ENCODE results near the gene CHD1.

DNA sequence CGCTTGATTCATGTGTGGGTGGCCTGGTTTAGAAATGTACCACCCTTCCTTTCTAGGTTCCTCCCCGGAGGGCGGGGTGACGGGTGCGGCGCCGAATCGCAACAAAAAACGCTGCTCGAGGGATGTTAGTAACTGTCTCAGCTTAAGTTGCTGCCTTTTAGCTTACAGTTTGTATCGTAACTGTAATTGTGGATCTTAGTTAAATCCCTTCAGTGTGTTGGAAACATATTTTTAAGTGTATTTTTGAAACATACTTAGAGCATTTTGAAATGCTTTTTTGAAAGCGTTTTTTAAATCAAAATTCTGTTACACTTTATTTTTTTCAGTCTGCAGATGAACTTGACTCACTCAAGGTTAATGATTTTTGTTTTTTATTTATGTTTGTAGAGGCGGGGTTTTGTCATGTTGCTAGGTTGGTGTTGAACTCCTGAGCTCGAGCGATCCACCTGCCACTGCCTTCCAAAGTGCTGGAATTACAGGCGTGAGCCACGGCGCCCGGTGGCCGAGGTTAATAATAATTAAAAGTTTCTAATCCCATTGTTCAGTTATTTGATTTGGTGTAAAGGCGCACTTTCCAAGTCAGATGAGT is 997 bp upstream of the CHD1 start:
- TF ChIP-seq, protein P1, sequence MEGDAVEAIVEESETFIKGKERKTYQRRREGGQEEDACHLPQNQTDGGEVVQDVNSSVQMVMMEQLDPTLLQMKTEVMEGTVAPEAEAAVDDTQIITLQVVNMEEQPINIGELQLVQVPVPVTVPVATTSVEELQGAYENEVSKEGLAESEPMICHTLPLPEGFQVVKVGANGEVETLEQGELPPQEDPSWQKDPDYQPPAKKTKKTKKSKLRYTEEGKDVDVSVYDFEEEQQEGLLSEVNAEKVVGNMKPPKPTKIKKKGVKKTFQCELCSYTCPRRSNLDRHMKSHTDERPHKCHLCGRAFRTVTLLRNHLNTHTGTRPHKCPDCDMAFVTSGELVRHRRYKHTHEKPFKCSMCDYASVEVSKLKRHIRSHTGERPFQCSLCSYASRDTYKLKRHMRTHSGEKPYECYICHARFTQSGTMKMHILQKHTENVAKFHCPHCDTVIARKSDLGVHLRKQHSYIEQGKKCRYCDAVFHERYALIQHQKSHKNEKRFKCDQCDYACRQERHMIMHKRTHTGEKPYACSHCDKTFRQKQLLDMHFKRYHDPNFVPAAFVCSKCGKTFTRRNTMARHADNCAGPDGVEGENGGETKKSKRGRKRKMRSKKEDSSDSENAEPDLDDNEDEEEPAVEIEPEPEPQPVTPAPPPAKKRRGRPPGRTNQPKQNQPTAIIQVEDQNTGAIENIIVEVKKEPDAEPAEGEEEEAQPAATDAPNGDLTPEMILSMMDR (IDR thresholded peaks at IDR 0.05), result no peak
- TF ChIP-seq POLR2AphosphoS5 (IDR thresholded peaks at IDR 0.05) (no peak), EP300 (IDR thresholded peaks at IDR 0.05) (no peak), POLR2A (IDR thresholded peaks at IDR 0.05; ENCODE audit: low read depth) (no peak)

Data from esophagus muscularis mucosa (tissue), 4 donors.